Vagina (tissue), 2 donors: ENCODE results near the gene SLC16A6.

Source experiments
- CTCF ChIP-seq, 3 experiments: fragments of 450-650 bp in 2 of 3; fragments of 200-600 bp in 1 of 3; sonication (generic) in 1 of 3; IDR thresholded peaks; one replicate each; pipeline ENCODE4 v1.5.1; 2017 to 2019; ENCODE audit warnings: antibody characterized with exemption in 3 of 3, mild to moderate bottlenecking in 2 of 3, moderate library complexity in 2 of 3
- POLR2A ChIP-seq, 2 donors: fragments of 450-650 bp; IDR thresholded peaks; one replicate each; pipeline ENCODE4 v1.6.1; 2017; ENCODE audit warnings: antibody characterized with exemption in 2 of 2, mild to moderate bottlenecking in 2 of 2, moderate library complexity in 2 of 2
- POLR2AphosphoS5 ChIP-seq, 2 donors: sonication (generic); formaldehyde crosslinking; IDR thresholded peaks; one replicate each; pipeline ENCODE4 v1.9.0; 2017; ENCODE audit warnings: antibody characterized with exemption in 2 of 2, mild to moderate bottlenecking in 2 of 2, low read depth in 1 of 2; ENCODE audit not compliant: insufficient read depth in 1 of 2

- no peak for TF ChIP-seq POLR2A (IDR thresholded peaks at IDR 0.05)
- no peak for TF ChIP-seq CTCF (IDR thresholded peaks at IDR 0.05)
- no peak for TF ChIP-seq POLR2AphosphoS5 (IDR thresholded peaks at IDR 0.05; ENCODE audit: insufficient read depth in 1 of 2, low read depth in 1 of 2)
Observed at GRCh38 chr17:68298601-68299000, 7.7 kb upstream of the SLC16A6 start.
